NB4 (cell line): Measurements from ENCODE around the gene CMSS1.

ENCODE experiments used
- MYC ChIP-seq: IDR thresholded peaks from 2 replicates; pipeline ENCODE4 v1.6.1; 2011; ENCODE audit warnings: low read depth, low read length
- POLR2A ChIP-seq: IDR thresholded peaks from 2 replicates; pipeline ENCODE4 v1.6.1; 2011; ENCODE audit warnings: mild to moderate bottlenecking; ENCODE audit not compliant: insufficient read length; ENCODE audit errors: extremely low read depth
- TF ChIP-seq, protein P1 (sequence below): IDR thresholded peaks from one replicate; pipeline ENCODE4 v1.5.1; 2012; ENCODE audit warnings: low read depth, low read length
- TF ChIP-seq, protein P2 (sequence below): IDR thresholded peaks from 2 replicates; pipeline ENCODE4 v1.6.1; 2011; ENCODE audit warnings: low read depth, low read length

DNA sequence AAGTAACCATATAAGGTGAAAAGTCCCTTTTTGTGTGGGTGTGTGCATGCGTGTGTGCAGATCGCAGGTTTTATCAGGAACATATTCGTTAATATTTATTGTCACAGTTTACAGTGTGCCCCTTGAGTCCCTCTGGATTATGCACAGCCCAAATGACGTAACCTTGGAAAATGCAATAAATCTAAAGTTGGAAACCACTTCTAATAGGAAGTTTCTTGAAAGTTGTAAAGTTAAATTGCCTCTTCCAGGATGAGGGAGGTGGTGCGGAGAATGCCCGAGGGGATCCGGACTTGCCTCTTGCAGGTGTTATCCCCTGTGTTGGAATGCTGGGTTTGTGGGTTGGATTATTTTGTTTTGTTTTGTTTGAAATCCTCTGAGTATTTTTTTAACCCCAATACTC lies 143.3 kb downstream of the CMSS1 start:
- TF ChIP-seq, protein P1, sequence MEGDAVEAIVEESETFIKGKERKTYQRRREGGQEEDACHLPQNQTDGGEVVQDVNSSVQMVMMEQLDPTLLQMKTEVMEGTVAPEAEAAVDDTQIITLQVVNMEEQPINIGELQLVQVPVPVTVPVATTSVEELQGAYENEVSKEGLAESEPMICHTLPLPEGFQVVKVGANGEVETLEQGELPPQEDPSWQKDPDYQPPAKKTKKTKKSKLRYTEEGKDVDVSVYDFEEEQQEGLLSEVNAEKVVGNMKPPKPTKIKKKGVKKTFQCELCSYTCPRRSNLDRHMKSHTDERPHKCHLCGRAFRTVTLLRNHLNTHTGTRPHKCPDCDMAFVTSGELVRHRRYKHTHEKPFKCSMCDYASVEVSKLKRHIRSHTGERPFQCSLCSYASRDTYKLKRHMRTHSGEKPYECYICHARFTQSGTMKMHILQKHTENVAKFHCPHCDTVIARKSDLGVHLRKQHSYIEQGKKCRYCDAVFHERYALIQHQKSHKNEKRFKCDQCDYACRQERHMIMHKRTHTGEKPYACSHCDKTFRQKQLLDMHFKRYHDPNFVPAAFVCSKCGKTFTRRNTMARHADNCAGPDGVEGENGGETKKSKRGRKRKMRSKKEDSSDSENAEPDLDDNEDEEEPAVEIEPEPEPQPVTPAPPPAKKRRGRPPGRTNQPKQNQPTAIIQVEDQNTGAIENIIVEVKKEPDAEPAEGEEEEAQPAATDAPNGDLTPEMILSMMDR, result no peak
- TF ChIP-seq POLR2A, result no peak
- TF ChIP-seq, protein P2, sequence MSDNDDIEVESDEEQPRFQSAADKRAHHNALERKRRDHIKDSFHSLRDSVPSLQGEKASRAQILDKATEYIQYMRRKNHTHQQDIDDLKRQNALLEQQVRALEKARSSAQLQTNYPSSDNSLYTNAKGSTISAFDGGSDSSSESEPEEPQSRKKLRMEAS, result no peak
- no peak for TF ChIP-seq MYC
